ENCODE results near the gene PRSS57.

The PRSS57 gene

DNA sequence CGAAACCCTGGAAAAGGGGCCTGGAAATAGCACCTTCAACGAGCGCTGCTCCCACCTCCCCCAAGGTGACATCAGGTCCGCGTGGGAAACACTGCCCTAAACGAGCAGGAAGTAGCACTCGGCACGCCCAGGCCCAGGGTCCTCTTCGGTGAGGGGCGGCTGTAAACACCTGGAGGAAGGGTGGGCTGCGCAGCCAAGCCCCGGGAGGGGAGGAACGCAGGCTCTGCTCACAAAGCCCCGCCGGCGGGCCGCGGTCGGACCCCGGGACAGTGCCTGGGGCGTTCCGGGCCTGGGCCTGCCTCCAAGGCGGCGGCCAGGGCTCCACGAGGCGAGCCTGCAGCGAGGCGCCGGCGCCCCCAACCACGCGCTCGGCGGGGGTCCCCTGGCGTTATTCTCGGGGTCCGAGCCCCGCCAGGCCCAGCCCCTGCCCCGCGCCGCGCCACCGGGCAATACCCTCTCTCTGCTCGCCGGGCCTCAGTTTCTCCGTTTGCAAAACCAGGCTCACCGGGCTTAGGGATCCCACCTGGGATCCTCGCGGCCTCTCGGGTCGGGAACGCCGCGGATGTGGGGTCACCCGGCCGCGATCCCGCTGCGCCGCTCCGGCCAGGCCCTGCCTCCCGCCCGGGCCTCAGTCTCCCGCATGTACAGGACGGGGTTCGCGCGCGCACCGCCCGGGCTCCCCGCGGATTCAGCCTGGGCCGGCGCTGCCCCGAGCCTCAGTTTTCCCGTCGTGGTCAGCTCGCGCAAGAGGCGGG, 32.9 kb downstream of the PRSS57 start:
- peaks cover 10% of the 10 kb centered on the region; the same call in 1 of the 2 replicates for H3K36me3 ChIP-seq (replicated peaks; ENCODE audit: insufficient read depth, low read length)
- TF ChIP-seq, protein P1, sequence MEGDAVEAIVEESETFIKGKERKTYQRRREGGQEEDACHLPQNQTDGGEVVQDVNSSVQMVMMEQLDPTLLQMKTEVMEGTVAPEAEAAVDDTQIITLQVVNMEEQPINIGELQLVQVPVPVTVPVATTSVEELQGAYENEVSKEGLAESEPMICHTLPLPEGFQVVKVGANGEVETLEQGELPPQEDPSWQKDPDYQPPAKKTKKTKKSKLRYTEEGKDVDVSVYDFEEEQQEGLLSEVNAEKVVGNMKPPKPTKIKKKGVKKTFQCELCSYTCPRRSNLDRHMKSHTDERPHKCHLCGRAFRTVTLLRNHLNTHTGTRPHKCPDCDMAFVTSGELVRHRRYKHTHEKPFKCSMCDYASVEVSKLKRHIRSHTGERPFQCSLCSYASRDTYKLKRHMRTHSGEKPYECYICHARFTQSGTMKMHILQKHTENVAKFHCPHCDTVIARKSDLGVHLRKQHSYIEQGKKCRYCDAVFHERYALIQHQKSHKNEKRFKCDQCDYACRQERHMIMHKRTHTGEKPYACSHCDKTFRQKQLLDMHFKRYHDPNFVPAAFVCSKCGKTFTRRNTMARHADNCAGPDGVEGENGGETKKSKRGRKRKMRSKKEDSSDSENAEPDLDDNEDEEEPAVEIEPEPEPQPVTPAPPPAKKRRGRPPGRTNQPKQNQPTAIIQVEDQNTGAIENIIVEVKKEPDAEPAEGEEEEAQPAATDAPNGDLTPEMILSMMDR (IDR thresholded peaks at IDR 0.05; ENCODE audit: low read length), result no peak
- TF ChIP-seq EZH2phosphoT487 (IDR thresholded peaks at IDR 0.05; ENCODE audit: low read length) (no peak), EZH2 (optimal IDR thresholded peaks at IDR 0.05; ENCODE audit: low read depth, low read length) (no peak)
- H3K27ac ChIP-seq (ENCODE audit: low read length), result peak overlapping the region; percentile 92
- peak overlapping the region; percentile 99 for H3K9ac ChIP-seq (ENCODE audit: low read length)
- H3K4me1 ChIP-seq (ENCODE audit: low read length), result peaks cover 19% of the 10 kb centered on the region
- no peaks in the 10 kb centered on the region for H3K9me3 ChIP-seq (replicated peaks; ENCODE audit: insufficient read depth, low read length)
- peaks cover 17% of the 10 kb centered on the region; the same call in 1 of the 2 replicates for H3K27me3 ChIP-seq (replicated peaks; ENCODE audit: insufficient read depth, low read length)
- peaks cover 30% of the 10 kb centered on the region for H3F3A ChIP-seq (ENCODE audit: insufficient read depth, low read length)
- H3K4me2 ChIP-seq (ENCODE audit: low read depth, low read length), result peak overlapping the region; percentile 98
- H3K9me2 ChIP-seq (replicated peaks; ENCODE audit: insufficient read depth, low read length), result no peaks in the 10 kb centered on the region
- H2AFZ ChIP-seq (ENCODE audit: low read length), result no peak overlapping the region
- H3K4me3 ChIP-seq (ENCODE audit: low read length), result peak overlapping the region; percentile 90
- H4K20me1 ChIP-seq (ENCODE audit: insufficient read depth, low read length), result peaks cover 36% of the 10 kb centered on the region
- DNase-seq, result peak; percentile 78
- peaks cover 59% of the 10 kb centered on the region for H3K79me2 ChIP-seq (ENCODE audit: low read length)

DNA sequence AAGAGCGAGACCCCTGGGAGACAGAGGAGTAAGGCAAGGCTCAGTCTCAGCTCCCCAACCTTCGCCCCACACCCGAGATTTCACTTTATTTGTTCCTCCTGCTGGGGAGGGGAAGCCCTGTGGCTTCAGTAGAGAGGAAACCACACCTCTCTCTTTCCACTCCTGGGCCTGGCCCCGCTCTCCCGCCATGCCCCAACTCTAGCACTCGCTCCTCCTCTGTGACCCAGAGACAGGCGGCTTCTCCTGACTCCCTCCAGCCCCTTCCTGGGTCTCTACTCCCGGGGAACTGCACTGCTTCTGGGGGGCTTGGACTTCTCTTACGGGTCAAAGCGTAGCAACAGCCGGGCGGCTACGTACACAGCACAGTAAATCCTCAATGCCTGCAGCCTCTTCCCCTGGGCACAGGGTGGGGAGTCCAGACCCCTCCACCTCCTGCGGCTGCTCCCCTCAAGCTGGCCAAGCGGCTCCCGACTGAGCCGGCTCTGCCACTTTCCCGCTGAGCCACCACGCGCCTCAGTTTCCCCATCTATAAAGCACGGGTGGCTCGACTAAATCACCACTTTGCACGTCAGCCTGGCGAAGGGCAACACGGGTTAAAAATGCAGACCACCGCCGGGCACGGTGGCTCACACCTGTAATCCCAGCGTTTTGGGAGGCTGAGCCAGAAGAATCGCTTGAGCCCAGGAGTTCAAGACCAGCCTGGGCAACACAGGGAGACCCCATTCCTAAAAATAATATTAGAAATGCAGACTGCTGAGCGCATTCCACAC, 33.6 kb downstream of the PRSS57 start:
- peak overlapping the region; percentile 92 for H3K27ac ChIP-seq (ENCODE audit: low read length)
- no peaks in the 10 kb centered on the region for H3K9me2 ChIP-seq (replicated peaks; ENCODE audit: insufficient read depth, low read length)

DNA sequence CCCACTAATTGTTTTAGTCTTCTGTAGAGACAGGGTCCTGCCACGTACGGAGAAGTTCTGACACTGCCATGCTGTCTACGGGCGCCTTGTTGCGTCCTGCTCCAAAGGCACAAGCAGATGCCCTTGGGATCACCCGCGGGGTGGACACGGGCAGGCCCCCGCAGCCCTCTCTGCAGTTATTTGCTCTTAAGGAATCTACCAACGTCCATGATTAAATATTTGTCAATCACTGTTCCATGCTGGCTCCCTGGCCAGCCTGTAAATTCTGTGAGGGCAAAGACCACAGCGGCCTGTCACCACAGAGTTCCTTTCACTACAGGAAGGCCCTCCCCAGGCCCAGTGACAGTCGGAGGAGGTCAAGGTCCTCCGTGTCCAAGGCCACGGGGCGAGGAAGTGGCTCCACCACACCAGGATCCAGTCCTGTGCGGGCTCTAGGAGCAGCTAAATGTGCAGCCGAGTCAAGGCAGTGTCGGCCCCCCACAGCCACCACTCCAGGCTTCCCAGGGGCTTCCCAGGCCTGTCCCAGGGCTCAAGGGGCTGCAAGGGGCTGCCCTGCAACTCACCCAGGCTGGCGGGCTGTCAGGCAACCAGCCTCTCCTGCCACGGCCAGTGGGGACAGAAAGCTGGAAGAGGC, 34.3 kb downstream of the PRSS57 start:
- H3K9ac ChIP-seq (ENCODE audit: low read length), result peak overlapping the region; percentile 99

More for the DNA sequence above, 33.6 kb downstream of the PRSS57 start:
- DNase-seq, result peak; percentile 87
- TF ChIP-seq EZH2phosphoT487 (IDR thresholded peaks at IDR 0.05; ENCODE audit: low read length) (no peak), EZH2 (optimal IDR thresholded peaks at IDR 0.05; ENCODE audit: low read depth, low read length) (no peak)
- TF ChIP-seq, protein P1 (IDR thresholded peaks at IDR 0.05; ENCODE audit: low read length), result no peak
- H3K79me2 ChIP-seq (ENCODE audit: low read length), result peaks cover 67% of the 10 kb centered on the region
- H3K36me3 ChIP-seq (replicated peaks; ENCODE audit: insufficient read depth, low read length), result peaks cover 14% of the 10 kb centered on the region
- peaks cover 19% of the 10 kb centered on the region for H3K4me1 ChIP-seq (ENCODE audit: low read length)
- H3K9ac ChIP-seq (ENCODE audit: low read length), result peak overlapping the region; percentile 99
- peaks cover 30% of the 10 kb centered on the region for H3F3A ChIP-seq (ENCODE audit: insufficient read depth, low read length)
- no peaks in the 10 kb centered on the region for H3K9me3 ChIP-seq (replicated peaks; ENCODE audit: insufficient read depth, low read length)
- no peak overlapping the region for H2AFZ ChIP-seq (ENCODE audit: low read length)
- H3K27me3 ChIP-seq (replicated peaks; ENCODE audit: insufficient read depth, low read length), result peaks cover 11% of the 10 kb centered on the region; the same call in 1 of the 2 replicates
- peaks cover 44% of the 10 kb centered on the region for H4K20me1 ChIP-seq (ENCODE audit: insufficient read depth, low read length)
- H3K4me3 ChIP-seq (ENCODE audit: low read length), result peak overlapping the region; percentile 90
- peak overlapping the region; percentile 98 for H3K4me2 ChIP-seq (ENCODE audit: low read depth, low read length)

More for the DNA sequence above, 34.3 kb downstream of the PRSS57 start:
- Histone ChIP-seq H2AFZ (ENCODE audit: low read length) (no peak overlapping the region), H3K9me3 (replicated peaks; ENCODE audit: insufficient read depth, low read length) (no peaks in the 10 kb centered on the region), H3K4me3 (ENCODE audit: low read length) (peak overlapping the region; percentile 90), H3K9me2 (replicated peaks; ENCODE audit: insufficient read depth, low read length) (no peaks in the 10 kb centered on the region), H3K79me2 (ENCODE audit: low read length) (peaks cover 74% of the 10 kb centered on the region), H3F3A (ENCODE audit: insufficient read depth, low read length) (peaks cover 30% of the 10 kb centered on the region), H4K20me1 (ENCODE audit: insufficient read depth, low read length) (peaks cover 51% of the 10 kb centered on the region), H3K27ac (ENCODE audit: low read length) (peak overlapping the region; percentile 92), H3K36me3 (replicated peaks; ENCODE audit: insufficient read depth, low read length) (peaks cover 16% of the 10 kb centered on the region), H3K4me1 (ENCODE audit: low read length) (peaks cover 19% of the 10 kb centered on the region), H3K4me2 (ENCODE audit: low read depth, low read length) (peak overlapping the region; percentile 98), H3K27me3 (replicated peaks; ENCODE audit: insufficient read depth, low read length) (peaks cover 3% of the 10 kb centered on the region; the same call in 1 of the 2 replicates)
- no peak for DNase-seq
- TF ChIP-seq EZH2 (optimal IDR thresholded peaks at IDR 0.05; ENCODE audit: low read depth, low read length), result no peak
- TF ChIP-seq, protein P1 (IDR thresholded peaks at IDR 0.05; ENCODE audit: low read length), result no peak
- no peak for TF ChIP-seq EZH2phosphoT487 (IDR thresholded peaks at IDR 0.05; ENCODE audit: low read length)
